SW 1271 (cell line): ENCODE measurements around the gene CCNDBP1.
"Not testable (repeated sequence)": the region's sequence is repeated elsewhere in the genome, so short reads cannot be mapped to it uniquely, and the experiment has no call there.

Experiments
- DNase-seq, 2 experiments: peaks; one replicate each; lab custom pipeline; 2025; lab: John Stamatoyannopoulos, UW

Gene CCNDBP1

GRCh38 chr15:43194795-43195194 is 9.6 kb downstream of the CCNDBP1 start:
- no peak for DNase-seq

- no peak for DNase-seq
Measured at GRCh38 chr15:43196760-43197548, 11.8 kb downstream of the CCNDBP1 start.

- DNase-seq, result not testable (repeated sequence)
Measured at GRCh38 chr15:43197773-43198172, 12.6 kb downstream of the CCNDBP1 start.

GRCh38 chr15:43198556-43198955 is 13.4 kb downstream of the CCNDBP1 start:
- DNase-seq, result not testable (repeated sequence)

- DNase-seq, result no peak
Measured at GRCh38 chr15:43198992-43199391, 13.8 kb downstream of the CCNDBP1 start.

- no peak for DNase-seq
Measured at GRCh38 chr15:43199945-43200488, 14.8 kb downstream of the CCNDBP1 start.

GRCh38 chr15:43204016-43204901 is 19.1 kb downstream of the CCNDBP1 start:
- peak in 1 of 2 experiments; percentile 31 for DNase-seq

- DNase-seq, result no peak
Measured at GRCh38 chr15:43206054-43206453, 20.9 kb downstream of the CCNDBP1 start.

GRCh38 chr15:43207024-43207423 is 21.8 kb downstream of the CCNDBP1 start:
- DNase-seq, result no peak

- no peak for DNase-seq
Measured at GRCh38 chr15:43208052-43209002, 23.1 kb downstream of the CCNDBP1 start.

GRCh38 chr15:43209059-43209824 is 24.0 kb downstream of the CCNDBP1 start:
- DNase-seq, result peak in 1 of 2 experiments; percentile 0

- DNase-seq, result no peak
Measured at GRCh38 chr15:43210172-43210745, 25.1 kb downstream of the CCNDBP1 start.

- DNase-seq, result no peak
Measured at GRCh38 chr15:43210807-43211206, 25.6 kb downstream of the CCNDBP1 start.

GRCh38 chr15:43211224-43211735 is 26.1 kb downstream of the CCNDBP1 start:
- no peak for DNase-seq

- no peak for DNase-seq
Measured at GRCh38 chr15:43212299-43212698, 27.1 kb downstream of the CCNDBP1 start.

GRCh38 chr15:43212951-43213350 is 27.7 kb downstream of the CCNDBP1 start:
- no peak for DNase-seq

- DNase-seq, result no peak
Measured at GRCh38 chr15:43213466-43213865, 28.3 kb downstream of the CCNDBP1 start.

GRCh38 chr15:43214169-43214568 is 29.0 kb downstream of the CCNDBP1 start:
- no peak for DNase-seq

GRCh38 chr15:43214592-43215295 is 29.5 kb downstream of the CCNDBP1 start:
- no peak for DNase-seq
